GM18519 (cell line): Measurements from ENCODE around the gene PSME2.

Experiments used
- ATAC-seq: cut with Tn5 transposase; IDR thresholded peaks from one replicate; pipeline ENCODE4 v1.9.1; 2021; ENCODE audit warnings: mild to moderate bottlenecking, moderate library complexity; ENCODE audit not compliant: unreplicated experiment, low FRiP score

Gene PSME2, protein sequence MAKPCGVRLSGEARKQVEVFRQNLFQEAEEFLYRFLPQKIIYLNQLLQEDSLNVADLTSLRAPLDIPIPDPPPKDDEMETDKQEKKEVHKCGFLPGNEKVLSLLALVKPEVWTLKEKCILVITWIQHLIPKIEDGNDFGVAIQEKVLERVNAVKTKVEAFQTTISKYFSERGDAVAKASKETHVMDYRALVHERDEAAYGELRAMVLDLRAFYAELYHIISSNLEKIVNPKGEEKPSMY

GRCh38 chr14:24146453-24146977, at the start of gene PSME2:
Gene PSME2 (minus strand): TSS chr14:24146610. CDS start chr14:24146581, 29 bp downstream.
- peak; percentile 41 for ATAC-seq

DNA sequence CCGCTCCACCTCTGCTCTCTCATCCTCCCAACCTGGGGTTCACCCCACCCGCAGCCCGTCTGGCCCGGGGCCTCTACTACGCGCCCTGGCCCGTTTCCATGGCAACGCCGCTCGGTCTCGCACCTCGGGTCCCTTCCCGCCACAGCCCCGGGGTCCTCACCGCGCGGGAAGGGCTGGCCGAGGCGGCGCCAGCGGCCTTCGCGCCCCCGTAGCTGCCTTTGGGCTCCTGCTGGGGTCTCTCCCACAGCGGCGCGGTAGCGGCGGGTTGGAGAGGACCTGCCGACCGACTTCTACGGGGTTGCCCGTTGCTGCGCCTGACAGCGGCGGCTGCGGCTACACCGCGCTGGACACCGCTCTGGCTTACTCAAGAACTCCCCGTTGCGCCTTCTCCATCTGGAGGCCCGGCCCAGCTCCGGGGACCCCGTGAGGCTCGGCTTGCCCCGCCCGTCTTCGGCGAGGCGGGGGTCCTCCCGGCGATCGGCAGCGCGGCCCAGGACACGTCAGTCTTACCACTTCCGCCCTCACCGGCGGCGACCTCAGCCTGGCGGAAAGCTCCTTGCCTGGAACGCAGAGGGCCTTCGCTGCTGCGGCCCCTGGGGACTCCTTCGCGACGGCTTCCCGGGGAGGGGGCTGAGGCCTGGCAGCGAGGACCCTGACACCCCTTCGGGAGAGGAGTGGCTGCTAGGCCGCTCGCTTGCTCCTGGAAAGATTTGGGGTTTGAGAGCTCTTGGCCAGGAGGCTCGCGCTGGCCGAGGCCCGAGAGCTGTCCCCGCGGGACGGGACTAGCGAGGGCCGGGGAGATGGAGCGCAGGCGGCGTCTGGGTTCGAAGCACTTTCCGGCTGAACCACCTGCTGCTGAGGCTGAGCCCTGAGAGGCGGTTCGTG, 49.0 kb upstream of the PSME2 start, which contains the start of gene TM9SF1:
TM9SF1 (minus strand) TSS at position 256 of the 885 bp plus-strand sequence. CDS start 422 bp downstream, outside the sequence.
- peak; percentile 60 for ATAC-seq

- no peak for ATAC-seq
Observed at GRCh38 chr14:24194873-24195185, 48.4 kb upstream of the PSME2 start.

DNA sequence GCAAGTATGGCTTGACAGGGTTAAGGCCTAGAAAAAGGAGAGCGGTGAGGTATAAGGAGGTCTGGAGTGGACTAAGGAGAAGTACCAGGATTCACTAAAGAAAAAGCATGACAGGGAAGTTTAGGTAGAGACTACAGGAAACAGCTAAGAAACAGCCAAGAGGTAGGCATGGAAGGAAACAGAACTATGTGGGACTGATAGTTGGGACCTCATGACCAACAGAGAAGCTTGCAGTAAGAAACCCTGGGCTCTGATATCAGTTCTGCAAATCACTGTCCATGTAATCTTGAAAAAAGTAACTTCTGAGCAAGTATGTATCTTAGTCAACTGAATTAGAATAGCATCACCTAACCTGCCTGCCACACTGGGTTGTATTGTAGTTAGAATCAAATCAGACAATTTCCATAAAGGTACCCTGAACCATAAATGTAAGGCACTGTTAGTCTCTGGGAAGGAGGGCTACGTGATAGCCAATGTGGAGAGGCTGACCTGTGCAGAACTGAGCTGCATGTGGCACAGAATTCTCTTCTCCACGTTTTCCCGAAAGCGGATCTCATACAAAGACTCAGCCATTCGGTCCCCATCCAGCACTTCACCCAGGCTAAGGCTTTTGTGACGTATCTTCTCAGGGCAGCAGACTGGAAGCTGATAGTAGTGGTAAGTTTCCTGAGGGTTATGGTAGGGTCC, 47.9 kb upstream of the PSME2 start:
- no peak for ATAC-seq

DNA sequence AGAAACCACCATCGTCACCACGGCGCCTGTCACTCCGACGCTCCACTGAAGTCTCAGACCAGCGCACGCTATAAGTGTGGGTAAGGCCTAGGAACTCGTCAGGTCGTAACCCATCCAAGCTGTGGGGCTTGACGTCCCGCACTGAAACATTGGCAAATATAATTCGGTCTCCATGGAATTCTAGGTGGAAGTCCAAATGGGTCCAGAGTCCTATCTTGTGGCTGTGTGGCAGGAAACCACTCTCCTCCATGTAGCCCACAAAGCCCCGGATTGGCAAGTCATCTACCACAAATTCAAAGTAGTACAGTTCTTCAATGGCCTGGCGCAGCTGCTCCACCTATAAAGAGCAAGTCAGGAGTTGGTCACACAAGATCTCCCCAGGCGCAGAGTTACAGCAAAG, 46.5 kb upstream of the PSME2 start:
- ATAC-seq: no peak

- no peak for ATAC-seq
Observed at GRCh38 chr14:24190416-24190815, 44.0 kb upstream of the PSME2 start.

DNA sequence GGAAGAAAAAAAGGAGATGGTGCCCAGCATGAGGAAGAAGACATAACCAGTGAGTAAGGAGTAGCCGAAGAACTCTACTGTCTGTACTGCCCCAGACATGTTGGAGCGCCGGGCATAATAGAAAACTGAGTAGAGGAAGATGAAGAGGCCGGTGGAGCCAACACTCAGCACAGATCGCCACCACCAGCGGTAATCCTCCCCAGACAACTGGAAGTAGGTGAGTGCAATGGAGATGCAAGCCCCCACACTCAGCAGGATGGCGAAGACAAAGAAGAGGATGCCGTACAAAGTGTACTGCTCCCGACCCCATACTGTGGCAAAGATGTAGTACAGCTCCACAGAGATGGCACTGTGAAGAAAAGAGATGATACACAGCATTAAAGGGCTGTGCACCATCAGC, 43.0 kb upstream of the PSME2 start:
- no peak for ATAC-seq

DNA sequence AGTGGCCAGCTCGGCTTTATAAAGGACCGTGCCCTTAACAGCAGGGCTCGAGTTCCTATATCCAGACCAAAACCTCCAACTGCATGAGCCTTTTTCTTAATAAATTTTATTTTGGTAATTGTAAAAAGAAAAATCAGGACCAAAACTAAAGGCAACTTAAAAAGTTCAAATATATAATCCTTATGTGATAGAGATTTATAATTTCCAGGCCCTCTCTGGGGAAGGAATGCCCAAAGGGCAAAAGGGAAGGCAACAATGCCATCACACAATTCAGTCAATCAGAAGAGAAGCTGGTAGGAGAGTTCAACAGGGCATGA, 42.6 kb upstream of the PSME2 start:
- ATAC-seq: no peak

- ATAC-seq: peak; percentile 78
Observed at GRCh38 chr14:24188251-24189058, 42.0 kb upstream of the PSME2 start, which contains the start of gene IPO4. Gene IPO4 (minus strand): TSS chr14:24188816. CDS start chr14:24188787, 29 bp downstream.

- ATAC-seq: no peak
Observed at GRCh38 chr14:24187539-24187915, 41.1 kb upstream of the PSME2 start.

DNA sequence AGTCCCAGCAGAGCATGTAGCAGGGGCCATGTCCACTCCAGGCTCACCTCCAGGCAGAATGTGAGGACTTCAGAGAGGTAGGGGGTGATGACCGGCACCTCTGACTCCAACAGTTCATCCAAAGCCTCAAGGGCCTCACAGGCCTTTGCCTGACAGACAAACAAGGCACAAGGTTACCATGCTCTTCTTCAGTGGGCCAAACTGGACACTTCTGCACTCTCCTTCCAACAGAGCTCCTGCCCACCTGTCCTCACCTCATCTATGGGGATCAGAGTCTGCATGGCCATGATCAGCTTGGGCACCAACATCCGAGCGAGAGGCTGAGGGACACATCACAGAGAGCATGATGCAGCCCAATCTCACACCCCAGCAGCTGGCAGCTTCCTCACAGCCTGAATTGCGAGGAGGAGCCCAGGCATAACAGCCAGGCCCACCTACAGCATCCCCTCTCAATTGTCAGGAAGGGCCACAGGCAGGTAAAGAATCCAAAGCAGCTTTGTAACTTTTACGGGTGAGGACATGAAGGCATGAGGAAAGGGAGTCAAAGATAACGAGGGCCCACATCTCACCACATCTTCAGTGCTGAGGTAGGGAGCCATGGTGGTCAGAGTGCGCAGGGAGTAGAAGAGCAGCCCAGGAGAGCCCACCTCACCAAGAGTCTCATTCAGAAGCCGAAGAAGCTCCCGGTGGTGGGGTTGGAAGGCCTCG, 40.6 kb upstream of the PSME2 start:
- ATAC-seq: no peak

GRCh38 chr14:24185741-24186140, 39.3 kb upstream of the PSME2 start:
- ATAC-seq: no peak

DNA sequence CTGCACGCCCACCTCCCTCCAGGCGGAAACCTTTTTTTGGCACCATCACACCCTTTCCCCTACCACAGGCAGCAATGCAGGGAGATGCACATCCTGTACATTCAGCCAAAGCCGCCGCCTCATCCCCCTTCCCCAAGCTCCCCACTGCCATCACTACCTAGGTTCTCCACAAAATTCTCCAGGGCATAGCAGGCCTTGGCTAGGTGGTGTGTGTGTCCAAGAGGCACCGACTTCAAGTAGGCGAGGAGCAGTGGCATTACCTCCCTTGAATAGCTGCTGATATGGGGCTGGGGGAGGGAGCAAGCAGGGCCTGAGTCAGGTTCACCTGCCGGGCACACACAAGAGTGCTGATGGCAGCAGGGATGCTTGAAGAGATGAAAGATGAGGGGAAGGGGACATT, 38.6 kb upstream of the PSME2 start:
- ATAC-seq: no peak

DNA sequence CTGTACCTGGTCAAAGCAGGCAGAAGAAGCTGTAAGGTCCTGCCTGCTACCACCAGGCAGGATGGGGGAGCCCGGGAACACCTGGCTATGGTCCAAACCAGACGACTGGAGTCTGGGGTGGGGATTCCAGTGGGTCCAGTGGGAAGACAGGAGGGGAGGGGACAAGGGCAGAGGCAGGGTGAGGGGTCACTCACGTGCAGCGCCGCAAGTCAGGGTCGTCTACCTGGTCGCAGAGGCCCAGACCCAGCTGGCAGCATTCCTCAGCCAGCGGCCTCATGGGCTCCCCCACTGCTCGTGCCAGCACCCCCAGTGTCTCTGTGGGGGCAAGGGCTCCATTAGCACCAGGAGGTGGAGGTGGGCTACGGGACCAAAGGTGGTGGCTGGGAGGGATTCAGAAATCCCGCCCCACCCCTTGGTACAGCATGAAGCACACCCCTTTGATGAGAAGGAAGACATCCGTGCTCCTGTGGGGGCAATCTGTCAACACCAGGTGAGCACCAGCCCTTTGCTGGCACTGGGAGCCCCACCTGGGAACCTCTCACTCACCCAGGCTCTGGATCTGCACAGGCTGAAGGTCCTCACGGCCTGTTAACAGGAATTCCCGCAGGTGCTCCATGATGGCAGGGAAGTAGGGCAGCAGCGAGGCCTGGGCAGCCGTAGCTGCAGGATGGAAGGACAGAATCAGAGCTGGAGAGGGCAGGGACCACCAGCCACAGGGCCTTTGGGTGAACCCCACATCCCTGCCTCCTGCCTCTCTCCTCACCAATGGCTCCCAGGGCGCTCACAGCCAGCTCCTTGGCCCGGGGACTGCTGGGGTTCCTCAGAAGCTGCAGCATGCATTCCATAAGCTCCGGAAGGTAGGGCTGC, 37.9 kb upstream of the PSME2 start:
- ATAC-seq: no peak

GRCh38 chr14:24183014-24183481, 36.6 kb upstream of the PSME2 start:
- no peak for ATAC-seq

- ATAC-seq: no peak
Observed at GRCh38 chr14:24182110-24182882, 35.9 kb upstream of the PSME2 start.

- ATAC-seq: no peak
Observed at GRCh38 chr14:24181371-24182077, 35.1 kb upstream of the PSME2 start.
